Mesenchymal stem cell (in vitro differentiated cells and primary cell): ENCODE results near the gene GMPR.

Experiments used
- DNase-seq: peaks from one replicate; pipeline ENCODE4 v3.0.0-alpha.2; 2013
- H2AFZ ChIP-seq: one replicate; pipeline ENCODE4 v1.6.1; 2013; ENCODE audit warnings: low read depth, mild to moderate bottlenecking, control low read depth, inconsistent platforms, low read length, moderate library complexity
- H2AK5ac ChIP-seq: 2 replicates; pipeline ENCODE4 v1.6.1; 2013; ENCODE audit warnings: low read length, moderate library complexity, mild to moderate bottlenecking, inconsistent platforms; ENCODE audit not compliant: severe bottlenecking
- H2BK120ac ChIP-seq: one replicate; pipeline ENCODE4 v1.6.1; 2013; ENCODE audit warnings: low read depth, mild to moderate bottlenecking, inconsistent platforms, low read length, moderate library complexity
- H2BK12ac ChIP-seq, 2 experiments: one replicate each; pipeline ENCODE4 v1.6.1; 2013; ENCODE audit warnings: inconsistent platforms in 2 of 2, low read length in 2 of 2, mild to moderate bottlenecking in 2 of 2, moderate library complexity in 2 of 2, control low read depth in 1 of 2
- H2BK15ac ChIP-seq: one replicate; pipeline ENCODE4 v1.6.1; 2013; ENCODE audit warnings: mild to moderate bottlenecking, low read depth, inconsistent platforms; ENCODE audit not compliant: poor library complexity, severe bottlenecking
- H2BK5ac ChIP-seq: 2 replicates; pipeline ENCODE4 v1.6.1; 2013; ENCODE audit warnings: low read depth, mild to moderate bottlenecking, low read length, control low read depth, inconsistent platforms; ENCODE audit not compliant: poor library complexity, severe bottlenecking
- H3K14ac ChIP-seq, 2 experiments: one replicate each; pipeline ENCODE4 v1.6.1; 2013; ENCODE audit warnings: inconsistent platforms in 2 of 2, low read length in 2 of 2, control low read depth in 1 of 2, mild to moderate bottlenecking in 1 of 2, moderate library complexity in 1 of 2
- H3K18ac ChIP-seq, 2 experiments: one replicate each; pipeline ENCODE4 v1.6.1; 2013; ENCODE audit warnings: inconsistent platforms in 2 of 2, low read length in 2 of 2, control low read depth in 1 of 2, low read depth in 1 of 2, mild to moderate bottlenecking in 1 of 2
- H3K23ac ChIP-seq, 2 experiments: one replicate each; pipeline ENCODE4 v1.6.1; 2013; ENCODE audit warnings: inconsistent platforms in 2 of 2, low read length in 2 of 2, mild to moderate bottlenecking in 2 of 2, moderate library complexity in 2 of 2, control low read depth in 1 of 2
- H3K27ac ChIP-seq: 2 replicates; pipeline ENCODE4 v1.5.1; 2013; ENCODE audit warnings: mild to moderate bottlenecking, moderate library complexity, low read length, control low read depth, inconsistent platforms; ENCODE audit not compliant: poor library complexity, severe bottlenecking
- H3K27me3 ChIP-seq, 2 experiments: 2 replicates each; pipeline versions ENCODE4 v1.6.1 to v1.7.0; 2013; ENCODE audit warnings: low read length in 2 of 2, mild to moderate bottlenecking in 2 of 2, moderate library complexity in 2 of 2, control low read depth in 1 of 2, inconsistent platforms in 1 of 2; ENCODE audit not compliant: control insufficient read depth in 1 of 2, insufficient read depth in 1 of 2
- H3K36me3 ChIP-seq, 2 experiments: 2 replicates each; pipeline versions ENCODE4 v1.6.1 to v1.7.0; 2013; ENCODE audit warnings: low read length in 2 of 2, control low read depth in 1 of 2, inconsistent platforms in 1 of 2, low read depth in 1 of 2, mild to moderate bottlenecking in 1 of 2; ENCODE audit not compliant: insufficient read depth in 2 of 2, control insufficient read depth in 1 of 2
- H3K4ac ChIP-seq, 2 experiments: one replicate each; pipeline ENCODE4 v1.6.1; 2013; ENCODE audit warnings: inconsistent platforms in 2 of 2, low read length in 2 of 2, mild to moderate bottlenecking in 2 of 2, moderate library complexity in 2 of 2, control low read depth in 1 of 2, low read depth in 1 of 2
- H3K4me1 ChIP-seq: 2 replicates; pipeline ENCODE4 v1.6.1; 2013; ENCODE audit warnings: low read depth, low read length, control low read depth; ENCODE audit not compliant: control insufficient read depth, insufficient read depth
- H3K4me2 ChIP-seq: 2 replicates; pipeline ENCODE4 v1.6.1; 2013; ENCODE audit warnings: low read length, mild to moderate bottlenecking, inconsistent platforms; ENCODE audit not compliant: poor library complexity, severe bottlenecking
- H3K4me3 ChIP-seq, 2 experiments: 2 replicates each; pipeline versions ENCODE4 v1.5.1 to v1.7.0; 2013; ENCODE audit warnings: low read length in 2 of 2, mild to moderate bottlenecking in 2 of 2, control low read depth in 1 of 2, low read depth in 1 of 2; ENCODE audit not compliant: insufficient read depth in 1 of 2
- H3K79me1 ChIP-seq: replicated peaks from 2 replicates; pipeline ENCODE4 v1.6.1; 2013; ENCODE audit warnings: mild to moderate bottlenecking, control low read depth, low read length, inconsistent platforms; ENCODE audit not compliant: poor library complexity, severe bottlenecking
- H3K9ac ChIP-seq: 2 replicates; pipeline ENCODE4 v1.7.0; 2013; ENCODE audit warnings: mild to moderate bottlenecking, low read length, moderate library complexity
- H3K9me3 ChIP-seq: 2 replicates; pipeline ENCODE4 v1.7.0; 2013; ENCODE audit warnings: mild to moderate bottlenecking, low read length; ENCODE audit not compliant: control insufficient read depth
- H4K8ac ChIP-seq: one replicate; pipeline ENCODE4 v1.6.1; 2013; ENCODE audit warnings: inconsistent platforms, mild to moderate bottlenecking, low read length, moderate library complexity
- H4K91ac ChIP-seq: one replicate; pipeline ENCODE4 v1.6.1; 2013; ENCODE audit warnings: mild to moderate bottlenecking, low read length, inconsistent platforms
- WGBS: methylation state at CpG from one replicate; pipeline ENCODE4 v1.1.7; 2013; ENCODE audit warnings: mixed read lengths; 5-methylcytosine and 5-hydroxymethylcytosine counted together

GMPR gene

GRCh38 chr6:16243055-16243454 is 4.7 kb downstream of the GMPR start:
- Histone ChIP-seq H3K79me1 (no peaks in the 10 kb centered on the region), H3K4ac (no peak overlapping the region), H3K23ac (no peak overlapping the region), H2BK120ac (no peak overlapping the region), H3K14ac (no peak overlapping the region), H4K8ac (no peak overlapping the region), H3K9ac (peak overlapping the region; percentile 23), H3K18ac (no peak overlapping the region), H2AFZ (no peak overlapping the region), H2BK15ac (no peak overlapping the region), H3K27me3 (no peaks in the 10 kb centered on the region), H4K91ac (no peak overlapping the region), H3K4me2 (no peak overlapping the region), H3K36me3 (peaks cover 0 to 11% of the 10 kb centered on the region in 2 experiments), H3K9me3 (no peaks in the 10 kb centered on the region), H3K4me1 (peaks cover 15% of the 10 kb centered on the region), H2AK5ac (no peak overlapping the region), H2BK5ac (no peak overlapping the region), H3K4me3 (no peak overlapping the region), H3K27ac (no peak overlapping the region), H2BK12ac (no peak overlapping the region)
- no peak for DNase-seq
- 76% methylated on average over 5 of the region's 8 CpGs for WGBS

DNA sequence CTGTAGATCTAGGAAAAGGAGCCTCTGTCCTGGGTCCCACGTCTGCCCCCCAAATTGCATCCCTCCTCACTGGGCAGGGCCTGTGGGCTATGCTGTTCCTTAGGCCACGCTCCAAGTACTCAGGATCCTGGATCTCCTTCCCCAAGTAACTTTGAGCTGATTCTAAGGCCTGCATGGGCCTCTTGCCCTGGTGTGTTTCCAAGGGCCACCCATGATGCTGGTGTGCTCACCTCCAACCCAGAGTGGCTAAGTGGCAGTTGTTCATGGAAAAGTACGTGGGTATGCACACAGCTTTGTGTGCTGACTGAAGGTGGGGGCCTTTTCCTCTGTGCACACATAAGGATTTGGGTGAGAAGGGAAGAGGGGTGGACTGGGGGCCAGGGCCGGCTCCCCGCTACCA is 5.3 kb downstream of the GMPR start:
- no peak overlapping the region for H3K27ac ChIP-seq
- no peak overlapping the region for H2BK12ac ChIP-seq
- H3K14ac ChIP-seq, result peak overlapping the region in 1 of 2 experiments; percentile 28
- no peak overlapping the region for H2BK120ac ChIP-seq
- H3K27me3 ChIP-seq, result no peaks in the 10 kb centered on the region
- no peak overlapping the region for H4K8ac ChIP-seq
- no peaks in the 10 kb centered on the region for H3K79me1 ChIP-seq
- no peak overlapping the region for H3K4me2 ChIP-seq
- no peak overlapping the region for H3K4me3 ChIP-seq
- H4K91ac ChIP-seq, result no peak overlapping the region
- H2AFZ ChIP-seq, result no peak overlapping the region
- no peak overlapping the region for H3K18ac ChIP-seq
- peaks cover 10% of the 10 kb centered on the region for H3K4me1 ChIP-seq
- 91% methylated on average over 5 of the region's 5 CpGs for WGBS
- peak overlapping the region; percentile 23 for H3K9ac ChIP-seq
- H2BK5ac ChIP-seq, result no peak overlapping the region
- no peak overlapping the region for H3K4ac ChIP-seq
- H3K36me3 ChIP-seq, result peaks cover 0 to 11% of the 10 kb centered on the region in 2 experiments
- no peak for DNase-seq
- H3K23ac ChIP-seq, result no peak overlapping the region
- H3K9me3 ChIP-seq, result no peaks in the 10 kb centered on the region
- H2BK15ac ChIP-seq, result no peak overlapping the region
- no peak overlapping the region for H2AK5ac ChIP-seq

- no peak overlapping the region for H3K9ac ChIP-seq
- no peak overlapping the region for H3K4ac ChIP-seq
- H3K4me1 ChIP-seq, result peaks cover 4% of the 10 kb centered on the region
- no peak overlapping the region for H2BK5ac ChIP-seq
- no peak overlapping the region for H3K27ac ChIP-seq
- H3K4me2 ChIP-seq, result no peak overlapping the region
- H3K79me1 ChIP-seq, result no peaks in the 10 kb centered on the region
- H3K18ac ChIP-seq, result no peak overlapping the region
- DNase-seq, result no peak
- no peak overlapping the region for H2BK12ac ChIP-seq
- no peak overlapping the region for H2AK5ac ChIP-seq
- H3K27me3 ChIP-seq, result no peaks in the 10 kb centered on the region
- H3K23ac ChIP-seq, result no peak overlapping the region
- no peak overlapping the region for H2BK120ac ChIP-seq
- no peak overlapping the region for H2BK15ac ChIP-seq
- WGBS, result 97% methylated on average over 5 of the region's 5 CpGs
- H3K9me3 ChIP-seq, result no peaks in the 10 kb centered on the region
- peaks cover 0 to 11% of the 10 kb centered on the region in 2 experiments for H3K36me3 ChIP-seq
- no peak overlapping the region for H4K8ac ChIP-seq
- no peak overlapping the region for H4K91ac ChIP-seq
- no peak overlapping the region for H3K4me3 ChIP-seq
- H2AFZ ChIP-seq, result no peak overlapping the region
- H3K14ac ChIP-seq, result no peak overlapping the region
Measured at GRCh38 chr6:16244446-16244845, 6.1 kb downstream of the GMPR start.

GRCh38 chr6:16244869-16245451 is 6.6 kb downstream of the GMPR start:
- Histone ChIP-seq H3K4me1 (no peaks in the 10 kb centered on the region), H2AK5ac (no peak overlapping the region), H2BK120ac (no peak overlapping the region), H4K91ac (no peak overlapping the region), H2BK12ac (no peak overlapping the region), H3K27me3 (no peaks in the 10 kb centered on the region), H3K79me1 (no peaks in the 10 kb centered on the region), H3K18ac (no peak overlapping the region), H3K4ac (no peak overlapping the region), H3K36me3 (peaks cover 0 to 11% of the 10 kb centered on the region in 2 experiments), H3K4me3 (no peak overlapping the region), H3K9me3 (no peaks in the 10 kb centered on the region), H2BK15ac (no peak overlapping the region), H2BK5ac (no peak overlapping the region), H4K8ac (no peak overlapping the region), H3K23ac (no peak overlapping the region), H3K9ac (peak overlapping the region; percentile 9), H3K14ac (no peak overlapping the region), H3K4me2 (no peak overlapping the region), H3K27ac (no peak overlapping the region), H2AFZ (no peak overlapping the region)
- no peak for DNase-seq
- WGBS, result 82% methylated on average over 10 of the region's 10 CpGs
